Measurements from ENCODE around the gene FHOD3. TPM values are rescaled to one million over a fixed set of nuclear protein-coding genes. Genes with fewer than 3 reads are reported as not detected.

The FHOD3 gene
- total and polyA plus RNA-seq, 2 experiments from 2014 or later: 2.7 to 8.7 TPM

DNA sequence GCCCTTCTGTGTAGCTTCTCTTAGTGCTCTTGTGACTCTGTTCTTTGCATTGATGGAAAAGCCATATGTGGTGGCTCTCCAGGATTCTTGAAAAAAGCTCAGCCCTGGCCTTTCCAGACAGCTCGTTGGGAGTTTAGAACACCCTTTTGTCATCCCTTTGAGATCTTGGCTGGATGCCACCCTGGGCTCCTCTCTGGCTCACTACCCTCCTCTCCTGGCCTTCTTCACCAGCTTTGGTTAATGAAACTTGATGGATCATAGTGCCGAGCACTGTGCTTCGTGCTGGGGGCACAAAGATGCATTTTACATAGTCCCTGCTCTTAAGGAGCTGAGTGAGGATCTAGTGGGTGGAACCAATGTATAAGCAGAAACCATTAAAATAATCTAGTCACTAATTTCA, 15.6 kb upstream of the FHOD3 start:
- H3K4me3 ChIP-seq: no peak overlapping the region
- Mint-ChIP-seq H3K27ac (no peak overlapping the region), H3K36me3 (ENCODE audit: low read depth) (no peaks in the 10 kb centered on the region), H3K4me1 (peaks cover 2% of the 10 kb centered on the region; the same call in 2 of the 3 replicates), H3K4me3 (no peak overlapping the region), H3K9me3 (no peaks in the 10 kb centered on the region), H3K27me3 (ENCODE audit: insufficient read depth, low read depth, poor library complexity) (peaks cover 2% of the 10 kb centered on the region)
- no peaks in the 10 kb centered on the region for H4K20me1 ChIP-seq (replicated peaks; ENCODE audit: insufficient read depth)
- ATAC-seq (no peak), DNase-seq (ENCODE audit: low spot score) (no peak)
- no peaks in the 10 kb centered on the region for H3K9me2 ChIP-seq (ENCODE audit: insufficient read depth)
- no peaks in the 10 kb centered on the region for H3K4me1 ChIP-seq (ENCODE audit: insufficient read depth)
- no peak overlapping the region for H3K4me2 ChIP-seq
- H3K27me3 ChIP-seq (ENCODE audit: insufficient read depth): no peaks in the 10 kb centered on the region
- TF ChIP-seq EZH2 (IDR thresholded peaks at IDR 0.05; ENCODE audit: low read depth, unreplicated experiment) (no peak), STAT1 (IDR thresholded peaks at IDR 0.05; ENCODE audit: unreplicated experiment) (no peak), CREB1 (CRISPR knock-in tag; IDR thresholded peaks at IDR 0.05; ENCODE audit: low read depth) (no peak), ZNF114 (CRISPR knock-in tag; IDR thresholded peaks at IDR 0.05) (no peak)
- TF ChIP-seq, protein P1, sequence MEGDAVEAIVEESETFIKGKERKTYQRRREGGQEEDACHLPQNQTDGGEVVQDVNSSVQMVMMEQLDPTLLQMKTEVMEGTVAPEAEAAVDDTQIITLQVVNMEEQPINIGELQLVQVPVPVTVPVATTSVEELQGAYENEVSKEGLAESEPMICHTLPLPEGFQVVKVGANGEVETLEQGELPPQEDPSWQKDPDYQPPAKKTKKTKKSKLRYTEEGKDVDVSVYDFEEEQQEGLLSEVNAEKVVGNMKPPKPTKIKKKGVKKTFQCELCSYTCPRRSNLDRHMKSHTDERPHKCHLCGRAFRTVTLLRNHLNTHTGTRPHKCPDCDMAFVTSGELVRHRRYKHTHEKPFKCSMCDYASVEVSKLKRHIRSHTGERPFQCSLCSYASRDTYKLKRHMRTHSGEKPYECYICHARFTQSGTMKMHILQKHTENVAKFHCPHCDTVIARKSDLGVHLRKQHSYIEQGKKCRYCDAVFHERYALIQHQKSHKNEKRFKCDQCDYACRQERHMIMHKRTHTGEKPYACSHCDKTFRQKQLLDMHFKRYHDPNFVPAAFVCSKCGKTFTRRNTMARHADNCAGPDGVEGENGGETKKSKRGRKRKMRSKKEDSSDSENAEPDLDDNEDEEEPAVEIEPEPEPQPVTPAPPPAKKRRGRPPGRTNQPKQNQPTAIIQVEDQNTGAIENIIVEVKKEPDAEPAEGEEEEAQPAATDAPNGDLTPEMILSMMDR (conservative IDR thresholded peaks at IDR 0.05; ENCODE audit: low read depth in 2 of 2): 0 out of 4 replicates have a peak, but pooled peaks of 1 of the 2 experiments have one; percentile 4
- TF ChIP-seq, protein P2, sequence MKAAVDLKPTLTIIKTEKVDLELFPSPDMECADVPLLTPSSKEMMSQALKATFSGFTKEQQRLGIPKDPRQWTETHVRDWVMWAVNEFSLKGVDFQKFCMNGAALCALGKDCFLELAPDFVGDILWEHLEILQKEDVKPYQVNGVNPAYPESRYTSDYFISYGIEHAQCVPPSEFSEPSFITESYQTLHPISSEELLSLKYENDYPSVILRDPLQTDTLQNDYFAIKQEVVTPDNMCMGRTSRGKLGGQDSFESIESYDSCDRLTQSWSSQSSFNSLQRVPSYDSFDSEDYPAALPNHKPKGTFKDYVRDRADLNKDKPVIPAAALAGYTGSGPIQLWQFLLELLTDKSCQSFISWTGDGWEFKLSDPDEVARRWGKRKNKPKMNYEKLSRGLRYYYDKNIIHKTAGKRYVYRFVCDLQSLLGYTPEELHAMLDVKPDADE (IDR thresholded peaks at IDR 0.05): no peak
- no peaks in the 10 kb centered on the region for H3K79me2 ChIP-seq (replicated peaks; ENCODE audit: insufficient read depth)
- H2AFZ ChIP-seq: no peak overlapping the region
- no peaks in the 10 kb centered on the region for H3K36me3 ChIP-seq (ENCODE audit: insufficient read depth)
- no peak overlapping the region for H3K27ac ChIP-seq (ENCODE audit: low read depth)
- no peaks in the 10 kb centered on the region for H3F3A ChIP-seq (replicated peaks; ENCODE audit: low read depth)

DNA sequence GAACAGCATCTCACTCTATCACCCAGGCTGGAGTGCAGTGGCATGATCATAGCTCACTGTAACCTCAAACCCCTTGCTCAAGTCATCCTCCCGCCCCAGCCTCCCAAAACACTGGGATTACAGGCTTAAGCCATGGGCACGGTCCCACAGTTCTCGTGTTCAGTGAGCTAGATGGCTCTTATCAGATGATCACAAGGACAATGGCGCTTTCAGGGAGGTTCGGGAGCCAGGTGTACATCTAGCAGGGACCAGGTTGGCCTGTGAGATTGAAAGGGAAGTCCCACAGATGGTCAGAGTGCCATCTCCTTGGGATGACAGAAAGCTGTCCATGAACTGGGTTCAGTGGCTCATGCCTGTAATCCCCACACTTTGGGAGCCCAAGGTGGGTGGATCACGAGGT, 14.1 kb upstream of the FHOD3 start:
- Histone ChIP-seq H3K36me3 (ENCODE audit: insufficient read depth) (no peaks in the 10 kb centered on the region), H3K4me3 (no peak overlapping the region), H2AFZ (no peak overlapping the region), H3K9me2 (ENCODE audit: insufficient read depth) (no peaks in the 10 kb centered on the region), H3K4me1 (ENCODE audit: insufficient read depth) (no peaks in the 10 kb centered on the region), H3F3A (replicated peaks; ENCODE audit: low read depth) (no peaks in the 10 kb centered on the region), H3K27ac (ENCODE audit: low read depth) (no peak overlapping the region), H4K20me1 (replicated peaks; ENCODE audit: insufficient read depth) (no peaks in the 10 kb centered on the region), H3K79me2 (replicated peaks; ENCODE audit: insufficient read depth) (no peaks in the 10 kb centered on the region), H3K4me2 (no peak overlapping the region), H3K27me3 (ENCODE audit: insufficient read depth) (no peaks in the 10 kb centered on the region)
- Mint-ChIP-seq H3K27ac (no peak overlapping the region), H3K4me1 (peaks cover 2% of the 10 kb centered on the region; the same call in 2 of the 3 replicates), H3K9me3 (peaks cover 3% of the 10 kb centered on the region), H3K27me3 (ENCODE audit: insufficient read depth, low read depth, poor library complexity) (no peaks in the 10 kb centered on the region), H3K4me3 (no peak overlapping the region), H3K36me3 (ENCODE audit: low read depth) (no peaks in the 10 kb centered on the region; the same call in 2 of the 3 replicates)
- no peak for DNase-seq (ENCODE audit: low spot score)
- no peak for ATAC-seq
- TF ChIP-seq, protein P3, sequence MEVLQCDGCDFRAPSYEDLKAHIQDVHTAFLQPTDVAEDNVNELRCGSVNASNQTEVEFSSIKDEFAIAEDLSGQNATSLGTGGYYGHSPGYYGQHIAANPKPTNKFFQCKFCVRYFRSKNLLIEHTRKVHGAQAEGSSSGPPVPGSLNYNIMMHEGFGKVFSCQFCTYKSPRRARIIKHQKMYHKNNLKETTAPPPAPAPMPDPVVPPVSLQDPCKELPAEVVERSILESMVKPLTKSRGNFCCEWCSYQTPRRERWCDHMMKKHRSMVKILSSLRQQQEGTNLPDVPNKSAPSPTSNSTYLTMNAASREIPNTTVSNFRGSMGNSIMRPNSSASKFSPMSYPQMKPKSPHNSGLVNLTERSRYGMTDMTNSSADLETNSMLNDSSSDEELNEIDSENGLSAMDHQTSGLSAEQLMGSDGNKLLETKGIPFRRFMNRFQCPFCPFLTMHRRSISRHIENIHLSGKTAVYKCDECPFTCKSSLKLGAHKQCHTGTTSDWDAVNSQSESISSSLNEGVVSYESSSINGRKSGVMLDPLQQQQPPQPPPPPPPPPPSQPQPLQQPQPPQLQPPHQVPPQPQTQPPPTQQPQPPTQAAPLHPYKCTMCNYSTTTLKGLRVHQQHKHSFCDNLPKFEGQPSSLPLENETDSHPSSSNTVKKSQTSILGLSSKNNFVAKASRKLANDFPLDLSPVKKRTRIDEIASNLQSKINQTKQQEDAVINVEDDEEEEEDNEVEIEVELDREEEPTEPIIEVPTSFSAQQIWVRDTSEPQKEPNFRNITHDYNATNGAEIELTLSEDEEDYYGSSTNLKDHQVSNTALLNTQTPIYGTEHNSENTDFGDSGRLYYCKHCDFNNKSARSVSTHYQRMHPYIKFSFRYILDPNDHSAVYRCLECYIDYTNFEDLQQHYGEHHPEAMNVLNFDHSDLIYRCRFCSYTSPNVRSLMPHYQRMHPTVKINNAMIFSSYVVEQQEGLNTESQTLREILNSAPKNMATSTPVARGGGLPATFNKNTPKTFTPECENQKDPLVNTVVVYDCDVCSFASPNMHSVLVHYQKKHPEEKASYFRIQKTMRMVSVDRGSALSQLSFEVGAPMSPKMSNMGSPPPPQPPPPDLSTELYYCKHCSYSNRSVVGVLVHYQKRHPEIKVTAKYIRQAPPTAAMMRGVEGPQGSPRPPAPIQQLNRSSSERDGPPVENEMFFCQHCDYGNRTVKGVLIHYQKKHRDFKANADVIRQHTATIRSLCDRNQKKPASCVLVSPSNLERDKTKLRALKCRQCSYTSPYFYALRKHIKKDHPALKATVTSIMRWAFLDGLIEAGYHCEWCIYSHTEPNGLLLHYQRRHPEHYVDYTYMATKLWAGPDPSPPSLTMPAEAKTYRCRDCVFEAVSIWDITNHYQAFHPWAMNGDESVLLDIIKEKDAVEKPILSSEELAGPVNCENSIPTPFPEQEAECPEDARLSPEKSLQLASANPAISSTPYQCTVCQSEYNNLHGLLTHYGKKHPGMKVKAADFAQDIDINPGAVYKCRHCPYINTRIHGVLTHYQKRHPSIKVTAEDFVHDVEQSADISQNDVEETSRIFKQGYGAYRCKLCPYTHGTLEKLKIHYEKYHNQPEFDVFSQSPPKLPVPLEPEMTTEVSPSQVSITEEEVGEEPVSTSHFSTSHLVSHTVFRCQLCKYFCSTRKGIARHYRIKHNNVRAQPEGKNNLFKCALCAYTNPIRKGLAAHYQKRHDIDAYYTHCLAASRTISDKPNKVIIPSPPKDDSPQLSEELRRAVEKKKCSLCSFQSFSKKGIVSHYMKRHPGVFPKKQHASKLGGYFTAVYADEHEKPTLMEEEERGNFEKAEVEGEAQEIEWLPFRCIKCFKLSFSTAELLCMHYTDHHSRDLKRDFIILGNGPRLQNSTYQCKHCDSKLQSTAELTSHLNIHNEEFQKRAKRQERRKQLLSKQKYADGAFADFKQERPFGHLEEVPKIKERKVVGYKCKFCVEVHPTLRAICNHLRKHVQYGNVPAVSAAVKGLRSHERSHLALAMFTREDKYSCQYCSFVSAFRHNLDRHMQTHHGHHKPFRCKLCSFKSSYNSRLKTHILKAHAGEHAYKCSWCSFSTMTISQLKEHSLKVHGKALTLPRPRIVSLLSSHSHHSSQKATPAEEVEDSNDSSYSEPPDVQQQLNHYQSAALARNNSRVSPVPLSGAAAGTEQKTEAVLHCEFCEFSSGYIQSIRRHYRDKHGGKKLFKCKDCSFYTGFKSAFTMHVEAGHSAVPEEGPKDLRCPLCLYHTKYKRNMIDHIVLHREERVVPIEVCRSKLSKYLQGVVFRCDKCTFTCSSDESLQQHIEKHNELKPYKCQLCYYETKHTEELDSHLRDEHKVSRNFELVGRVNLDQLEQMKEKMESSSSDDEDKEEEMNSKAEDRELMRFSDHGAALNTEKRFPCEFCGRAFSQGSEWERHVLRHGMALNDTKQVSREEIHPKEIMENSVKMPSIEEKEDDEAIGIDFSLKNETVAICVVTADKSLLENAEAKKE (CRISPR knock-in tag; IDR thresholded peaks at IDR 0.05): no peak
- no peak for TF ChIP-seq NANOG (IDR thresholded peaks at IDR 0.05; ENCODE audit: borderline replicate concordance)
- TF ChIP-seq EZH2phosphoT487 (IDR thresholded peaks at IDR 0.05; ENCODE audit: unreplicated experiment): no peak
- no peak for TF ChIP-seq JUNB (IDR thresholded peaks at IDR 0.05; ENCODE audit: unreplicated experiment)
- TF ChIP-seq, protein P2 (IDR thresholded peaks at IDR 0.05): no peak
- no peak for TF ChIP-seq POLR2AphosphoS5 (IDR thresholded peaks at IDR 0.05; ENCODE audit: low read depth)
